GM12878 (cell line): ENCODE results near the gene ARHGAP22. TPM values are rescaled to one million over a fixed set of nuclear protein-coding genes. Genes with fewer than 3 reads are reported as not detected.

Experiments used
- ATAC-seq: fragments of 200-7000 bp; cut with Tn5 transposase; 3 replicates; pipeline ENCODE4 v1.9.1; 2020; ENCODE audit warnings: mild to moderate bottlenecking, moderate library complexity
- BruUV-seq: library from RNA; stranded (reverse); fragments of 400-500 nt; replicated peaks from 2 replicates; lab custom pipeline; 2021; lab: Mats Ljungman, UMichigan
- CTCF ChIA-PET: fragments of 300-600 bp; sonication (Branson Sonifier 250); formaldehyde crosslinking; extraction: SDS; loops from one replicate; lab custom pipeline; 2021; ENCODE audit warnings: inconsistent platforms; lab: Yijun Ruan, JAX
- POLR2A ChIA-PET: fragments of 350-600 bp; formaldehyde crosslinking; extraction: SDS; loops from one replicate; lab custom pipeline; 2021; ENCODE audit warnings: inconsistent platforms; lab: Charles Lee
- RAD21 ChIA-PET: fragments of 300-600 bp; sonication (Branson Sonifier 250); formaldehyde crosslinking; loops from one replicate; lab custom pipeline; 2023; ENCODE audit warnings: antibody characterized with exemption; ENCODE audit not compliant: unreplicated experiment; lab: Charles Lee
- SMC1A ChIA-PET: fragments of 300-600 bp; sonication (Branson Sonifier 250); formaldehyde crosslinking; loops from one replicate; lab custom pipeline; 2023; ENCODE audit not compliant: unreplicated experiment, uncharacterized antibody; lab: Charles Lee
- DNase-seq: peaks from one replicate; pipeline ENCODE4 v3.0.0-alpha.2; 2011; ENCODE audit warnings: low read depth, low spot score
- FAIRE-seq: peaks from 3 replicates; lab custom pipeline; 2011; peaks lifted over from hg19 to GRCh38; lab: Jason Lieb, UNC
- H2AFZ ChIP-seq: 2 replicates; pipeline ENCODE4 v1.6.0; 2011; ENCODE audit warnings: low read depth, low read length, control low read depth; ENCODE audit not compliant: control insufficient read depth
- H3K27ac ChIP-seq: 2 replicates; pipeline ENCODE4 v1.5.1; 2011; ENCODE audit warnings: control low read depth; ENCODE audit not compliant: control insufficient read depth, insufficient read depth
- H3K27me3 ChIP-seq, 2 experiments: replicated peaks in 1 of 2; 2 replicates each; pipeline versions ENCODE4 v1.6.0 to v1.6.1; 2011; ENCODE audit warnings: low read length in 1 of 2; ENCODE audit not compliant: control insufficient read depth in 2 of 2, insufficient read depth in 2 of 2
- H3K36me3 ChIP-seq, 2 experiments: 2 replicates each; pipeline ENCODE4 v1.5.1; 2011; ENCODE audit warnings: low read length in 1 of 2; ENCODE audit not compliant: control insufficient read depth in 2 of 2, insufficient read depth in 2 of 2
- H3K4me1 ChIP-seq: 2 replicates; pipeline ENCODE4 v1.6.1; 2011; ENCODE audit warnings: mild to moderate bottlenecking, low read length, moderate library complexity, mixed read lengths; ENCODE audit not compliant: control insufficient read depth, insufficient read depth
- H3K4me2 ChIP-seq: 2 replicates; pipeline ENCODE4 v1.6.0; 2011; ENCODE audit warnings: control low read depth; ENCODE audit not compliant: control insufficient read depth, insufficient read depth
- H3K4me3 ChIP-seq: fragments of 200-600 bp; sonication (generic); 2 replicates; pipeline ENCODE4 v1.5.1; 2016
- H3K79me2 ChIP-seq: 2 replicates; pipeline ENCODE4 v1.6.0; 2011; ENCODE audit warnings: low read length; ENCODE audit not compliant: control insufficient read depth, insufficient read depth
- H3K9ac ChIP-seq: 2 replicates; pipeline ENCODE4 v1.8.0; 2011; ENCODE audit warnings: low read length, control low read depth, mixed read lengths; ENCODE audit not compliant: control insufficient read depth, insufficient read depth
- H3K9me3 ChIP-seq: replicated peaks from 3 replicates; pipeline ENCODE4 v1.5.1; 2011; ENCODE audit warnings: mild to moderate bottlenecking, low read length; ENCODE audit not compliant: control insufficient read depth, insufficient read depth
- H4K20me1 ChIP-seq: 2 replicates; pipeline ENCODE4 v1.6.0; 2011; ENCODE audit not compliant: control insufficient read depth, insufficient read depth
- ATF3 ChIP-seq: IDR thresholded peaks from 2 replicates; pipeline ENCODE4 v1.6.1; 2011; ENCODE audit warnings: low read depth, mild to moderate bottlenecking, low read length, moderate library complexity, borderline replicate concordance; ENCODE audit errors: extremely low read depth
- BCL11A ChIP-seq: IDR thresholded peaks from 2 replicates; pipeline ENCODE4 v1.6.1; 2011; ENCODE audit warnings: low read depth, low read length
- EED ChIP-seq: sonication (generic); IDR thresholded peaks from 2 replicates; pipeline ENCODE4 v1.6.1; 2016; ENCODE audit warnings: antibody characterized with exemption, low read depth
- GATAD2B ChIP-seq: fragments of 450-650 bp; conservative IDR thresholded peaks from 2 replicates; pipeline ENCODE4 v1.6.1; 2017; ENCODE audit warnings: low read depth, mild to moderate bottlenecking, moderate library complexity
- LARP7 ChIP-seq: fragments of 450-650 bp; IDR thresholded peaks from 2 replicates; pipeline ENCODE4 v1.6.1; 2017; ENCODE audit warnings: mild to moderate bottlenecking
- NFIC ChIP-seq: IDR thresholded peaks from 2 replicates; pipeline ENCODE4 v1.6.1; 2012; ENCODE audit warnings: low read depth, mild to moderate bottlenecking, inconsistent platforms, low read length, moderate library complexity
- NR2C2 ChIP-seq: IDR thresholded peaks from 2 replicates; pipeline ENCODE4 v1.6.1; 2011; ENCODE audit warnings: borderline replicate concordance, low read depth; ENCODE audit not compliant: control insufficient read depth, insufficient read length
- RAD21 ChIP-seq: IDR thresholded peaks from 2 replicates; pipeline ENCODE4 v1.6.1; 2011; ENCODE audit warnings: mild to moderate bottlenecking, low read depth, low read length, moderate library complexity; ENCODE audit not compliant: insufficient read depth
- SIX5 ChIP-seq: IDR thresholded peaks from 2 replicates; pipeline ENCODE4 v1.6.1; 2011; ENCODE audit warnings: mild to moderate bottlenecking, low read depth, low read length, moderate library complexity; ENCODE audit not compliant: severe bottlenecking
- SMARCA5 ChIP-seq: fragments of 450-650 bp; IDR thresholded peaks from 2 replicates; pipeline ENCODE4 v1.6.1; 2017; ENCODE audit warnings: mild to moderate bottlenecking
- SMC3 ChIP-seq: IDR thresholded peaks from 2 replicates; pipeline ENCODE4 v1.6.1; 2011; ENCODE audit warnings: low read length, improper control_type of control experiment, borderline replicate concordance
- SREBF1 ChIP-seq: IDR thresholded peaks from 2 replicates; pipeline ENCODE4 v1.6.1; 2012; ENCODE audit warnings: mild to moderate bottlenecking, low read length
- TCF3 ChIP-seq: IDR thresholded peaks from 2 replicates; pipeline ENCODE4 v1.6.1; 2012; ENCODE audit warnings: low read depth, mild to moderate bottlenecking, low read length, borderline replicate concordance; ENCODE audit not compliant: insufficient read depth
- YY1 ChIP-seq: IDR thresholded peaks from 2 replicates; pipeline ENCODE4 v1.6.1; 2011; ENCODE audit warnings: low read depth, mild to moderate bottlenecking, low read length
- ZNF274 ChIP-seq: IDR thresholded peaks from one replicate; pipeline ENCODE4 v1.8.0; 2011; ENCODE audit not compliant: insufficient read length, insufficient read depth
- ZNF622 ChIP-seq: fragments of 450-650 bp; IDR thresholded peaks from 2 replicates; pipeline ENCODE4 v1.6.1; 2017; ENCODE audit warnings: mild to moderate bottlenecking, inconsistent platforms
- WGBS: methylation state at CpG from one replicate; pipeline ENCODE4 v1.1.6; 2016; ENCODE audit warnings: low lambda C conversion rate; ENCODE audit not compliant: insufficient replicate concordance, insufficient coverage; ENCODE audit errors: missing lambda C conversion rate; 5-methylcytosine and 5-hydroxymethylcytosine counted together
- in situ Hi-C: fragments of 300-500 bp; cut with MboI; formaldehyde crosslinking; loops from 9 replicates; pipeline ENCODE4 v1.14.3; 2018; ENCODE audit warnings: mixed read lengths
- intact Hi-C: fragments of 100-400 bp; cut with micrococcal nuclease; formaldehyde crosslinking; loops from one replicate; pipeline ENCODE4 v1.14.2; 2022; ENCODE audit not compliant: unreplicated experiment
- polyA plus RNA-seq, 11 experiments: library from polyadenylated mRNA; depleted of rRNA in 4 of 11; unstranded in 6 of 11; stranded (reverse) in 5 of 11; fragments of >200 nt; fragmentation: Nextera tagmentation in 4 of 11; fragmentation: Illumina TruSeq in 1 of 11; extraction: Ambion mirVana in 4 of 11; extraction: Trizol in 1 of 11; gene quantifications; 1 replicate in 1 of 11; 2 replicates in 10 of 11; pipeline versions ENCODE4 v1.2.1 to v1.2.3, GENCODE V29; 2011 to 2016; ENCODE audit warnings: inconsistent platforms in 2 of 11, missing spikeins in 2 of 11, low read depth in 1 of 11
- total RNA-seq, 4 experiments: library from RNA; depleted of rRNA in 3 of 4; stranded (reverse); fragments of >200 nt in 3 of 4; fragmentation: Illumina TruSeq in 1 of 4; extraction: Trizol in 1 of 4; gene quantifications; 2 replicates each; pipeline versions ENCODE4 v1.2.1 to v1.2.3, GENCODE V29; 2013 to 2021
- TF ChIP-seq, protein P1 (sequence below): fragments of 150-350 bp; IDR thresholded peaks from 2 replicates; pipeline ENCODE4 v1.6.1; 2014; ENCODE audit warnings: mild to moderate bottlenecking, low read depth, low read length
- TF ChIP-seq, protein P2 (sequence below): fragments of 450-650 bp; IDR thresholded peaks from 2 replicates; pipeline ENCODE4 v1.6.1; 2018; ENCODE audit warnings: mild to moderate bottlenecking, low read depth, moderate library complexity; ENCODE audit not compliant: partially characterized antibody

The ARHGAP22 gene
- total and polyA plus RNA-seq, 10 of the 15 experiments (the other 5 are each of a cell fraction or from before 2014, with no cell fraction given): 0.07 to 0.61 (median 0.18) TPM; not detected in 5

DNA sequence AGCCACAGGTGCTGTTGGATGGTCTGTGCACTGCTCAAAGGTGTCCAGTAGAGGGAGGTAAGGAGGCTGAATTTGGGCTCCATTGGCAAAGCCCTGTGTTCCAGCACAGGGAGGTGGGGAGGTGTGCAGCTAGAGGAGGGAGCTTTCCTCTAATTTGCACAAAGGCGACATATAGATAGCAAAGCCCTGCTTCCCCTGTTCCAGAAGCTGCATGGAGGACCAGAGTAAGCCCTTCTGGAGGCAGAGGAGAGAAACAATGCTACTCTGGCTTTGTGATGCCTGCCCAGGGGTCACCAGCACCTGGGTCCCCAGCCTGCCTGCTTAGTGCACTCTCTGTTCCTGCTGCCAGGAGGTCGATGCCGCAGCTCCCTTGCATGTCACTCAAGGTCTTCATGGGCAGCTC lies 3.4 kb upstream of the ARHGAP22 start:
- Histone ChIP-seq H3K4me3 (no peak overlapping the region), H2AFZ (no peak overlapping the region), H3K4me2 (no peak overlapping the region), H3K27me3 (no peaks in the 10 kb centered on the region; a peak in 1 of 4 replicates), H3K36me3 (no peaks in the 10 kb centered on the region), H3K9ac (no peak overlapping the region), H4K20me1 (no peaks in the 10 kb centered on the region), H3K4me1 (peaks cover 14% of the 10 kb centered on the region), H3K27ac (no peak overlapping the region), H3K79me2 (no peaks in the 10 kb centered on the region; the same call in 1 of the 2 replicates), H3K9me3 (no peaks in the 10 kb centered on the region)
- in situ Hi-C loops: no loop called here
- FAIRE-seq: peak; percentile 44
- ChIA-PET SMC1A (interaction anchor here (0.6 to 8.6 kb wide), 19 partner anchors 11 to 282 kb away, joined by 3 to 298 read pairs (median 4); no protein-coding TSS in a partner anchor), CTCF (interaction anchor here (0.7 to 17.1 kb wide), 31 partner anchors 8 to 306 kb away, joined by 3 to 664 read pairs (median 5); no protein-coding TSS in a partner anchor), POLR2A (interaction anchor here (1.0 to 1.5 kb wide), 4 partner anchors 14 to 48 kb away, joined by 3 to 6 read pairs (median 5); no protein-coding TSS in a partner anchor), RAD21 (interaction anchor here (0.8 to 12.6 kb wide), 20 partner anchors 9 to 245 kb away, joined by 3 to 383 read pairs (median 6); no protein-coding TSS in a partner anchor)
- intact Hi-C loops: loop anchor here (1.0 to 5.0 kb wide), 5 partner anchors 26 to 246 kb away; no protein-coding TSS in a partner anchor
- no TSS peak for BruUV-seq
- WGBS: 30% methylated on average over 3 of the region's 3 CpGs
- ATAC-seq: peak; percentile 83
- peak; percentile 48 for DNase-seq
- TF ChIP-seq ZNF274 (no peak), YY1 (peak; percentile 79), SIX5 (no peak), TCF3 (0 out of 2 replicates have a peak, but pooled peaks have one; percentile 16), NFIC (no peak), NR2C2 (no peak), SMC3 (peak; percentile 91), ATF3 (no peak), ZNF622 (no peak), GATAD2B (no peak), SMARCA5 (peak; percentile 83), BCL11A (no peak), SREBF1 (no peak), RAD21 (peak; percentile 69), EED (no peak), LARP7 (no peak)
- TF ChIP-seq, protein P1, sequence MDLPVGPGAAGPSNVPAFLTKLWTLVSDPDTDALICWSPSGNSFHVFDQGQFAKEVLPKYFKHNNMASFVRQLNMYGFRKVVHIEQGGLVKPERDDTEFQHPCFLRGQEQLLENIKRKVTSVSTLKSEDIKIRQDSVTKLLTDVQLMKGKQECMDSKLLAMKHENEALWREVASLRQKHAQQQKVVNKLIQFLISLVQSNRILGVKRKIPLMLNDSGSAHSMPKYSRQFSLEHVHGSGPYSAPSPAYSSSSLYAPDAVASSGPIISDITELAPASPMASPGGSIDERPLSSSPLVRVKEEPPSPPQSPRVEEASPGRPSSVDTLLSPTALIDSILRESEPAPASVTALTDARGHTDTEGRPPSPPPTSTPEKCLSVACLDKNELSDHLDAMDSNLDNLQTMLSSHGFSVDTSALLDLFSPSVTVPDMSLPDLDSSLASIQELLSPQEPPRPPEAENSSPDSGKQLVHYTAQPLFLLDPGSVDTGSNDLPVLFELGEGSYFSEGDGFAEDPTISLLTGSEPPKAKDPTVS: no peak
- TF ChIP-seq, protein P2, sequence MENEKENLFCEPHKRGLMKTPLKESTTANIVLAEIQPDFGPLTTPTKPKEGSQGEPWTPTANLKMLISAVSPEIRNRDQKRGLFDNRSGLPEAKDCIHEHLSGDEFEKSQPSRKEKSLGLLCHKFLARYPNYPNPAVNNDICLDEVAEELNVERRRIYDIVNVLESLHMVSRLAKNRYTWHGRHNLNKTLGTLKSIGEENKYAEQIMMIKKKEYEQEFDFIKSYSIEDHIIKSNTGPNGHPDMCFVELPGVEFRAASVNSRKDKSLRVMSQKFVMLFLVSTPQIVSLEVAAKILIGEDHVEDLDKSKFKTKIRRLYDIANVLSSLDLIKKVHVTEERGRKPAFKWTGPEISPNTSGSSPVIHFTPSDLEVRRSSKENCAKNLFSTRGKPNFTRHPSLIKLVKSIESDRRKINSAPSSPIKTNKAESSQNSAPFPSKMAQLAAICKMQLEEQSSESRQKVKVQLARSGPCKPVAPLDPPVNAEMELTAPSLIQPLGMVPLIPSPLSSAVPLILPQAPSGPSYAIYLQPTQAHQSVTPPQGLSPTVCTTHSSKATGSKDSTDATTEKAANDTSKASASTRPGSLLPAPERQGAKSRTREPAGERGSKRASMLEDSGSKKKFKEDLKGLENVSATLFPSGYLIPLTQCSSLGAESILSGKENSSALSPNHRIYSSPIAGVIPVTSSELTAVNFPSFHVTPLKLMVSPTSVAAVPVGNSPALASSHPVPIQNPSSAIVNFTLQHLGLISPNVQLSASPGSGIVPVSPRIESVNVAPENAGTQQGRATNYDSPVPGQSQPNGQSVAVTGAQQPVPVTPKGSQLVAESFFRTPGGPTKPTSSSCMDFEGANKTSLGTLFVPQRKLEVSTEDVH: no peak
